ENCODE data around the gene DLG2.

- no peak for TF ChIP-seq CTCF (IDR thresholded peaks at IDR 0.05)
- no peak for TF ChIP-seq POLR2AphosphoS5 (IDR thresholded peaks at IDR 0.05)
Observed at GRCh38 chr11:85647078-85647477, 19.9 kb upstream of the DLG2 start.
